Measurements from ENCODE around the gene IRF2BP2.

Gene IRF2BP2

GRCh38 chr1:234582681-234583301, 27.2 kb downstream of the IRF2BP2 start:
- DNase-seq = no peak

DNA sequence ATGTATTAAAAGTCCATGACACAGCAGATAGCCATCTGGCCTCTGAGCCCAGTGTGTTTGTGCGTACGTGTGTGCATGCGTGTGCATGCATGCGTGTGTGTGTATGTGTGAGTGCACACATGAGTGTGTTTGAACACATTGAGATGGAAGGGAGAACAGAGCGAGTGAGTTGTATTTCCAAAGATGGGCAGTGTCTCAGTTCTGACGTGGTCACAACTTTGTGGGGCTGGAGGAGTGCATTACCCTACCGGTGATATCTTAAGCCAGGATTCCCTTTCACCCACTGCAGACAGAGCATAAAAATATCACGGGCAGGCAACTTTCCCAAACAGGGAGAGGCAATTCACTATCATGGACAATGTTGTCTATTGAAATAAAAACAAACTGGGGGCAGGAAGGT, 27.8 kb downstream of the IRF2BP2 start:
- no peak for DNase-seq

DNA sequence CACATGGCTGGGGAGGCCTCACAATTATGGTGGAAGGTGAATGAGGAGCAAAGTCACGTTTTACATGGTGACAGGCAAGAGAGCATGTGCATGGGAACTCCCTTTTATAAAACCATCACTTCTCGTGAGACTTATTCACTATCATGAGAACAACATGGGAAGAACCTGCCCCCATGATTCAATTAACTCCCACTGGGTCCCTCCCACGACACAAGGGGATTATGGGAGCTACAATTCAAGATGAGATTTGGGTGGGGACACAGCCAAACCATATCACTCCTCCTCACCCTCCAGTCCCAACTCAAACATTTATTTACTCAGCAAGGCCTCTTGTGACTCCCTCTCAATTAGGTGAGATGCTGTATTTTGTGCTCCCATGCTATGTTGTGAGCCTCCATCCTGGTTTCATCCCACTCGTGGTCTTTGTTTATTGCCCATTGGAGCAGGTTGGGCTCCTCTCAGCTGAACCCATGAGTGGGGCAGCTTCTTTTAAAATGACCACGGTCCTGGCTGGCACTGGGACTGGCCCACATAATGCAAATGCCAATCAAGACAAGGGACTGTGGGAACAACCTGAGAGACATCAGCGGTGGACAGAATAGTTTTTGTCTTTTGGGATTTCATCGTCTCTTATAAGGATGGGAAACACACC, 28.8 kb downstream of the IRF2BP2 start:
- DNase-seq = no peak

GRCh38 chr1:234579967-234580366, 30.0 kb downstream of the IRF2BP2 start:
- no peak for DNase-seq

- DNase-seq = no peak
Observed at GRCh38 chr1:234578735-234579134, 31.2 kb downstream of the IRF2BP2 start.

DNA sequence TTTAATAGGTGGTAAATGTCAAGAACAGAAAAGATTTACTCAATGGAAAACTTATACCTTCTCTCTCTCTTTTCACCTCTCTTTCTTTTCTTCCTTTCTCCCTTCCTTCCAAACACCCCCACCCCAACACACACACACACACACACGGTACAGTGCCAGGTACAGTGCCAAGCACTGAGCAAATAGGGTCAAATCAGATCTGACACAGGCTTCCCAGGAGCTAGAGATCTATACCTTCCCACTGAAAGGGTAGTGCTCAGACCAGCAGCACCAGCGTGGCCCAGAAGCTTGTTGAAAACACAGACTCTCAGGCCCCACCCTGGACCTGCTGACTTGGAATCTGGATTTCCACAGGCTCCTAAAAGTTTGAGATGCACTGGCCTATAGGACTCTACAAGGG, 31.9 kb downstream of the IRF2BP2 start:
- no peak for DNase-seq

GRCh38 chr1:234573711-234574299, 36.2 kb downstream of the IRF2BP2 start:
- DNase-seq = no peak

DNA sequence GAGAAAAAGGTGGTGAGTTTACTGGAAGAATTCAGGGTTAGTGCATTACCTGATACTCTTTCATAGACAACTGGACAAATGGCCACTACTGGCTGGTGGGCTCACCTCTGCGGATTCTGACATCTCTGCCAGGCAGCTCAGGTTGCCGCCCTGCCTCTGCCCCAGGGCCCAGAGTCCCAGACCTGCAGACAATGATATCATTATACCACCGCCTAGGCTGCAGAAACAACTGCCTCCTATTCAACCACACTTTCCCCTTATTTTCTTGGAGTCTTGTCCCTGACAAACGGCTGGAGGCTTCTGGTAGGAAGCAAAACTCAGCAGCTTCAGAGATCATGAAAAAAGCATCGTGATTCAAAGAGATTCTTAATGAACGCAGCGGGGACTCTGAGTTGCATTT, 37.0 kb downstream of the IRF2BP2 start:
- DNase-seq = no peak

DNA sequence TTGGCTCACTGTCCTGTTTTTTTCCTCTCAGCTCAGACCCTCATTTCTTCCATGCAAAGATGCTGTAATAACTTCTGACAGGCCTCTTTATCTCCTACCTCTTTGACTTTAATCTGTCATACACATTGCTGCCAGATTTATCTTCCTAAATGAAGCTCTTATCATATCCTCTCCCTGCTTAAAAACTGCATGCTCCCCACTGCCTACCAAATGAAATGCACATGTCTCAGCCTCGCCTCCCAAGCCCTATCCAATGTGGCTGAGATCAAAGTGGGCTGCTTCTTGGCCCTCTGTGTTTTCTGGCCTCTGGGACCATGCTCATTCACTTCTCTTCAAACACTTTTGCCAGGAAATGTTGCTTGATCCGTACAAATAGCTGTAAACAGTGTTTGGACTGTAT, 38.3 kb downstream of the IRF2BP2 start:
- DNase-seq = no peak

DNA sequence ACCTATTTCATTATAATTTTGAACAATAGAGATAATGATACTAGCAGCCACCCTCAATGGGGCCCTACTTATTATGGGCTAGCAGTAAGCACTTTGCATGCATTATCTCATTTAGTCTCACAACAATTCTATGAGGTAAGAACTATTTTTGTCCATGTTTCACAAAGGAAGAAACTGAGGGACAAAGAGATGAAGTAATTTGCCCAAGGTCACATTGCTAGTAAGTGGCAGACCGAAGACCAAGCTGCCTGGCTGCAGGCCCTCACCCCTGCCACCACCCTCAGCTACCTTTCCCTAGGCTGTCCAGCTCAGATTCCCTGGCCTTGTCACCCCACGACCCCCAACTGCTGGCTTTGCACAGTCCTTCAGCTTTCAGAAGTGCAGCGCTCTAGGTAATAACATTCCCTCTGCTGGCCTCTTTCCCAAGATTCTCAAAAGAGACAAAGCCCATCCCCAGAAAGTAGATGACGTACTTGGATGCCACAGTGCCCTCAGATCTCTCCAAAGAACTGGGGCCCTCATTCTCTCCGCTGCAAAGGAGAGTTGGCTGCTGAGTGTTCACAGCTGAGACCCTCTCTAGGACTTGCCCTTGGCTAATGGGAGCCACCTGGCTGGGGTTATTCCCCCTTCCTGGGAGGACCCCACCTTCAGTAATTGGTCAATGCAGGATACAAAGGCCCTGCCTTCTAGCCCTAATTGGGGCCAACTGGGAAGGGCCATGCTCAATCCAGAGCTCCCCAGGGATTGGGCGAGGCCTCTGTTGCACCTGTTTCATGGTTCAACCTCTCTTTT, 39.5 kb downstream of the IRF2BP2 start:
- no peak for DNase-seq

DNA sequence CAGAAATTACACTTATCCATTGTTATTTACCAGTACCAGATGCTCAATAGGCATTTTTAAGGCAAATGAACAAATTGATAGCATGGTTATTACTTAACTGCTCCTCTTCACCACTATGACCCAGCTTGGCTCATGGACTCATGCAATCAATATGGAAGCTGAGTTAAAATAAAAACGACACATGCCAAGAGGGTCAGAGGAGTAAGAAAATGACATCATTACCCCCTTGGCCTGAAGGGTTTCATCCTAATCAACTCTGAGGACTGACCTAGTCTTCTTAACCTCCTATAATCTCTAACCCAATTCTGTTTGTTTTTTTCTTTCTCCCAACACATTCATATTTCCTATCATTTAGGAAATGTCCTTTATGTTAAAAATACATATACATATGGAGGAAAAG, 41.6 kb downstream of the IRF2BP2 start:
- DNase-seq = no peak

- DNase-seq = no peak
Observed at GRCh38 chr1:234565132-234565531, 44.8 kb downstream of the IRF2BP2 start.

DNA sequence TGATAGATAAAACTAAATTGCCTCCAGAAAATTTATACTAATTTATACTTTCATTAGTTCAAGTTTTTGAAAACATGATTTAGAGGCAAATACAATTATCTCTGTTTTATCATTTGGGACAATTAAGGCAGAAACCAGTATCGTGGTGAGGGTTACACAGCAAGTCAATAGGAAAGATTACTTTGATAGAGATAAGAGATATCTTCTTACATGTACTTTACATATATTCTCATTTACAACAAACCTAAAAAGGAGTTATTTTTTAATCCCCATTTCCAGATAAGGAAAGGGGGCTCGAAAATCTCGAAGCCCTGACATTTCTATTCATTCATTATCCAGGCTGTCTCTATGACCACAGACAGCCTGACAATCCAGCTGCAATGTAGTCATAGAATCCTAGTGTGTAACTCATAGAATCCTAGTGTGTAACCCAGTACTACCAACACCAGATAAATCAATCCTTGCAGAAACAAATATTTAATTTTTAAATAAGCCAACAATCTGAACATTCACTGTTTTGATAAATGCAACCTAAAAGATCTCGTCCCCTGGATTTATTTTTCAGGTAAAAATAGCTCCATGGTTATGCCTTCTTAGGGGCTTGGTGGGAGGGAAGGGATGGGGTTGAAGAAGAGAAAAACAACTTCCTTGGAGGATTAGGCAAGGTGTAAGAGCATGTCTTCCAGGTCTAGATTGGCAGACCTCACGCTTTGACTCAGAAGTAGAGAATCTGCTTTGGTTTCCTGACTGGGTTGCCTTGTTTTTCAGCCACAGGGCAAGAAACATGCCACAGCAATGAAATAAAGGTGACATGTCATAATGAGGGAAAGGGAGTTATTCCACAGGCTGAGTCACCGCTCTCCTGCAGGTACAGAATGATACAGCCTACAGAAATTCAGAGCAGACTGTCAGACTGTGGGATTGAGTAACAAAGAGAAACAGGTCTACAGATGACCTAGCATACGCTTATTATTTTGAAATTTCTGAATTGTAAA, 45.6 kb downstream of the IRF2BP2 start:
- DNase-seq = peak; percentile 51

- no peak for DNase-seq
Observed at GRCh38 chr1:234562334-234562733, 47.6 kb downstream of the IRF2BP2 start.

- no peak for DNase-seq
Observed at GRCh38 chr1:234561319-234561718, 48.7 kb downstream of the IRF2BP2 start.

- DNase-seq = no peak
Observed at GRCh38 chr1:234559902-234560676, 49.9 kb downstream of the IRF2BP2 start.

DNA sequence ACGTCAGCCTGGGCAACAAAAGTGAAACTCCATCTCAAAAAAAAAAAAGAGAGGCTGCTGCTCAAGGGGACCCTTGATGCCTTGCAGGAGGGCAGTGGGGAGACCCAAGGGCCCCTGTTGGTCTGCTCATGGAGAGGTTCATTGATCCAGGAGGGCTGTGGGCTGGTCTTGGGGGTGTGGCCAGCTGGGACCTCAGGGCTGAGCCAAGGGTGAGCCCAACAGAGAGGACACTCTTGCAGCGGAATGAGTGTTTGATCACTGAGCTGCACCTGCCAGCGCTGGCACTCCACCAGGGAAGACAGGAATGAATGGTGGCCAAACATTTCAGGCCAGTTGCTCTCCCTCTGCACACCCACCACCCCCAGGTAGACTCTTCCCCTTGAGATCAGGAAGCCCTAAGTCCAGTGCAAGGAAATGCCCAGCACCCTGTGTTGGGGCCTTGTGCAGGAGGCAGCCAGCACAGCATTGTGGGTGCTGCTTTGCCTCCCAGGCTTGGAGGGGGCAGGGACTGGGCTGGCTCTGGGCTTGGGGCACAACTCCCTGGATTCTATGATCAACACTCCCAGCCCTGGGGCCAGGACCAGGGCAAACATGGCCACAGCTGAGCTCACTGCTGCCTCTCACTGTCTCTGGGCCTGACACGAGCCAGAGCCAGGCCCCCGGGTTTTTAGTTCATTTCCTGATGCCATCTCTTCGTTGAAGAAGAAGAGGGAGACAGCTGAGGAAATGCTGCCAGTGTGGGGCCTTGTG, 50.7 kb downstream of the IRF2BP2 start:
- DNase-seq = no peak

DNA sequence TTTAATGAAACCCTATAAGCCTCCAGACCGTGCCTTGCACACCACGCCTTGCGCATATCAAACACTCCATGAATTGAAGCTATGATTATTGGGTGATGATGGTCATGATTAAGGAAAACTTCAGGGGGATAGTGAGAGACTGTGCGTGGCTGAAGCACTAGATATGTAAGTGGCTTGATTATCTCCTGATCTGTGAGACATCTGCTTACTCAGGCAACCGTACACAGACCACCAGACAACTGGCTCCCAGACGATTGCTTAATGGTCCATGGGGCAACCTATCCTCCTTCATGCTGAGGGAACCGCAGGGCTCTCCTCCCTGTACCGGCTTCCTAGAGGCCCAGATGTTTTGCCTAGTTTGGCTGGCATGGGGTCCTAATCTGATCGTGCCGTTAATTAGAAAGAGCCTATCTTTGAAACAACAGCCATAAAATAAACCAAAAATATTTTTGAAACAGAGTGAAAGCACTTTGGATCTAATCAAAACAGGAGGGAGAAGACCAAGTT, 51.6 kb downstream of the IRF2BP2 start:
- DNase-seq = no peak

- no peak for DNase-seq
Observed at GRCh38 chr1:234556245-234556943, 53.6 kb downstream of the IRF2BP2 start.
